Eye (tissue), 1 donor: Measurements from ENCODE around the gene SH3RF2.
"Not testable (repeated sequence)": the region's sequence is repeated elsewhere in the genome, so short reads cannot be mapped to it uniquely, and the experiment has no call there.

Experiments
- DNase-seq: peaks from one replicate; pipeline ENCODE4 v3.0.0-alpha.2; 2015

SH3RF2 gene, protein sequence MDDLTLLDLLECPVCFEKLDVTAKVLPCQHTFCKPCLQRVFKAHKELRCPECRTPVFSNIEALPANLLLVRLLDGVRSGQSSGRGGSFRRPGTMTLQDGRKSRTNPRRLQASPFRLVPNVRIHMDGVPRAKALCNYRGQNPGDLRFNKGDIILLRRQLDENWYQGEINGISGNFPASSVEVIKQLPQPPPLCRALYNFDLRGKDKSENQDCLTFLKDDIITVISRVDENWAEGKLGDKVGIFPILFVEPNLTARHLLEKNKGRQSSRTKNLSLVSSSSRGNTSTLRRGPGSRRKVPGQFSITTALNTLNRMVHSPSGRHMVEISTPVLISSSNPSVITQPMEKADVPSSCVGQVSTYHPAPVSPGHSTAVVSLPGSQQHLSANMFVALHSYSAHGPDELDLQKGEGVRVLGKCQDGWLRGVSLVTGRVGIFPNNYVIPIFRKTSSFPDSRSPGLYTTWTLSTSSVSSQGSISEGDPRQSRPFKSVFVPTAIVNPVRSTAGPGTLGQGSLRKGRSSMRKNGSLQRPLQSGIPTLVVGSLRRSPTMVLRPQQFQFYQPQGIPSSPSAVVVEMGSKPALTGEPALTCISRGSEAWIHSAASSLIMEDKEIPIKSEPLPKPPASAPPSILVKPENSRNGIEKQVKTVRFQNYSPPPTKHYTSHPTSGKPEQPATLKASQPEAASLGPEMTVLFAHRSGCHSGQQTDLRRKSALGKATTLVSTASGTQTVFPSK

DNA sequence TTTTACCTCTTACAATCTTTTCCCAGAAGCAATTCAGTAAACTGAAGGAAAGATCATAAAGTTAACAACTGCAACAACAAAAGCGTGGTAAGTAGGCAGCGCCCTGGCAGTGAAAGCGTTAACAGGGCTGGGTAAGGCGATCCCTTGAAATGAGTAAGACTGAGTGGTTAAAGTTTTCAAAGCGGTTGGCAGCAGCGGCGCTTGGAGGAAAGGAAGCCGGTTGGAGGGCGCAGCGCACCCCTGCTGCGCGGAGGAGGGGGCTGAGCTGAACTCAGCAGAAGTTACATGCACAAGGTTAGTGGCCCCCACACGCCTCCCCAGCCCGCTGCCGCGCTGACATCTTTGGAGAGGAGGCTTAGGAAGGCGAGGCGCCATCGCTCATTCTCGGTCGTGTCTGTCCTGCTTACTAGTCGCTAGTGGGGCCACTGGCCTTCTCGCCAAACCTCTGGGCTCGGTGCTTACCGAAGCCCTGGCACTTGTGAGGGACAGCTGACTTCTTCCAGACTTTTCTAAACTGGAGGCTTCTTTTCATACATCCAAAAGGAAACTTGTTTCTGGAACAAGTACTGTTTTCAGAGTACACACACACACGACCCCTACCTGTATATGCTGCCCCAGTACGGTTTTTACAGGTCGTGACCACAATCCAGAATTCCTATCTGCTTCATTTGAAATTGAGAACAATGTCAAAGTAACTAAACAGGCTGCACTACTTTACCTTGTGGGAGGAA, at the start of gene SH3RF2:
Gene SH3RF2 (plus strand): TSS at position 178 of the 731 bp plus-strand sequence. CDS start 1,351 bp downstream, outside the sequence.
- DNase-seq: peak; percentile 89

GRCh38 chr5:145887217-145887616, 49.2 kb upstream of the SH3RF2 start:
- no peak for DNase-seq

GRCh38 chr5:145887976-145888574, 48.3 kb upstream of the SH3RF2 start:
- peak; percentile 57 for DNase-seq

GRCh38 chr5:145889611-145890010, 46.8 kb upstream of the SH3RF2 start:
- no peak for DNase-seq

DNA sequence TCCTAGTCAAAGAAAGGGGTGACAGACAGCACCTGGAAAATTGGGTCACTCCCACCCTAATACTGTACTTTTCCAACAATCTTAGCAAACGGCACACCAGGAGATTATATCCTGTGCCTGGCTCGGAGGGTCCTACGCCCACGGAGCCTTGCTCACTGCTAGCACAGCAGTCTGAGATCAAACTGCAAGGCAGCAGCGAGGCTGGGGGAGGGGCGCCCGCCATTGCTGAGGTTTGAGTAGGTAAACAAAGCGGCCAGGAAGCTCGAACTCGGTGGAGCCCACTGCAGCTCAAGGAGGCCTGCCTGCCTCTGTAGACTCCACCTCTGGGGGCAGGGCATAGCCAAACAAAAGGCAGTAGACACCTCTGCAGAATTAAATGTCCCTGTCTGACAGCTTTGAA, 45.0 kb upstream of the SH3RF2 start:
- DNase-seq: not testable (repeated sequence)

DNA sequence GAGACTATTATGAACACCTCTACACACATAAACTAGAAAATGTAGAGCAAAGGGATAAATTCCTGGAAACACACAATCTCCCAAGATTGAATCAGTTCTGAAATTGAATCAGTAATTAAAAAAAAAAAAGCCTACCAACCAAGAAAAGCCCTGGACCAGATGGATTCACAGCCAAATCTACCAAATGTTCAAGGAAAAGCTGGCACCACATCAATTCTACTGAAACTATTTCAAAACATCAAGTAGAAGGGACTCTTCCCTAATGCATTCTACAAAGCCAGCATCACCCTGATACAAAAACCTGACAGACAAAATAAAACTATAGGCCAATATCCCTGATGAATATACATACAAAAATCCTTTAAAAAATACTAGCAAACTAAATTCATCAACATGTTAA, 38.2 kb upstream of the SH3RF2 start:
- no peak for DNase-seq

DNA sequence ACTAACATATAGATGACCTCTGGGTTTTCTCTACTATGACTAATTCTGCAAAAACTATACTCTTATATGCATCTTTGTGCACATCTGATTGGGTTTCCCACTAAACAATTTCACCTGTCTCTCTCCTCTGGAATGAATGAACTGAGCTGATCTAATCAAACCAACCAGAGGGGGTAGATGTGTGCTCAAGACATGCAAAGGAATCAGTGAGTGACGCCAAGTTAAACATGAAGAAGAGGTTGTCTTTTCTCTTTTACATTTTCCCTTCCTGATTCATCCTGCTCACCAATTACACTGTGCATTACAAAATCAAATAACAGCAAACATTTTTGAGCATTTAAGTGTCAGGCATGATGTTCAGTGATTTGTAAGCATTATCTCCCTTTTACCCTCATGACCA, 34.0 kb upstream of the SH3RF2 start:
- no peak for DNase-seq

DNA sequence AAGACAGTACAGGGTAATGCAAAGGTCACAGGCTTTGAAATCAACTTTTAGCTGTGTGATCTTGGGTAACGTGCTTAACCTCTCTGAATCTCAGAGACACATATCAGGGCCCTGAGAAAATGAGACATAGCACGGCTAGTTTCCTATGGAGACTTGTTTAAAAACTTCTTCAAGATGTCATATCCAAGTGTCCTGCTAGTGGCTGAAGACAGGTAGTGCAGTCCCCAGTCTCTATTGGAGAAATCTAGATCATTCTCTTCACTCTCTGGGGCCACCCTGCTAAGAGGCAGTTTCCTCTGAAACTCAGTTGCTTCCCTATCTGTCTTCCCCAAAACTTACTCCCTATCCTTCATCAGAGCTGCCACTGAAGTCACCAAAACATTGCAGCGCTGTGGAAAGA, 33.3 kb upstream of the SH3RF2 start:
- no peak for DNase-seq

DNA sequence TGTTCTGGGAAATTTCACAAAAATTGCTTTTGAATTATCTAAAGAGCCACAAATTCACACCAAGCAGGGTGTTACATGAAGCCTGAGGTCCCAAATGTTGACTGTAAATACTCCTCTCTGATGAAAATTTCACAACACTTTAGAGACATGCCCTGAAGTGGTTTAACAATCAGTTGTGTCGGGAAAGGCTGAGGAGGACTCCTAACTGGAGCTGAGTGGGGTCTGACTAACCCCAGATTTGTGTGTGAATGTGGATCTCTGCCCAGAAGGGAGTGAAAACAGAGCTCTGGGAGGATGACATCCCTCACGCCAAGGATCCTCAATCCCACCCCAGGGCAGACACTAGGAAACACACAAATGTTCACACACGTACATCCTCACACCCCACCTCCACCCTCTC, 32.5 kb upstream of the SH3RF2 start:
- no peak for DNase-seq

DNA sequence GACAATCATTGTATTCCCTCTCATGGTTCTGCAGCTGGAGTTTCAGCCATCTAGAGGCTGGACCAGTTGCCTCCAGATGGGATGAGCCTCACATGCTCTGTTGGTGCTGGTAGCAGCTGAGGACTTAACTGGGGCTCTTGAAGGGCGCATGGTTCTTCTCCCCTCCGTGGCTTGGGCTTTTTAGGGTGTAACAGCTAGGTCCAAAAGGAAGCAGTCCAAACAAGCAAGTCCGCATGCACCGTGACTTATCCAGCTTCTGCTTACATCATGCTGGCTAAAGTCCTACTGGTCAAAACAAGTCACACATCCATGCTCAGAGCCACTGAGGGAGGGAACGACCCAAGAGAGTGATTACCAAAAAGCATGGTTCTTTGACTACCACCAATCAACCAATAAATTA, 31.6 kb upstream of the SH3RF2 start:
- no peak for DNase-seq

DNA sequence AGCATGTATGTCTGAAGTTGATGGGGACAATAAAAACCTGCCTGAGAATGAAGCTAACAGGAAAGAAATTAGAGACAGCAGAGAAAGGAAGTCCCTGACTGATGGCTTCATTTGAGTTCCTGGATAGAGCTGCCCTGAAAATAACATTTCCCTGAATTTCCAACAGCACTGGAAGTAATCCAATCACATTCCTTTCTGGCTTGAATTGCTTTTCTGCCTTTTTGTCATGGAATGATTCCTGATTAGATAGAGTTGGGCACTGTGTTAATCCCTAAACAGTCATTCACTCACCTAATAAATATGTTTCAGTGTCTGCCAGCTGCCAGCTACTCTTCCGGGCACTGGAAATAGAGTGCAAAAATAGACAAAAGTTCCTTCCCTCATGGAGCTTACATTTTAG, 30.0 kb upstream of the SH3RF2 start:
- DNase-seq: no peak

DNA sequence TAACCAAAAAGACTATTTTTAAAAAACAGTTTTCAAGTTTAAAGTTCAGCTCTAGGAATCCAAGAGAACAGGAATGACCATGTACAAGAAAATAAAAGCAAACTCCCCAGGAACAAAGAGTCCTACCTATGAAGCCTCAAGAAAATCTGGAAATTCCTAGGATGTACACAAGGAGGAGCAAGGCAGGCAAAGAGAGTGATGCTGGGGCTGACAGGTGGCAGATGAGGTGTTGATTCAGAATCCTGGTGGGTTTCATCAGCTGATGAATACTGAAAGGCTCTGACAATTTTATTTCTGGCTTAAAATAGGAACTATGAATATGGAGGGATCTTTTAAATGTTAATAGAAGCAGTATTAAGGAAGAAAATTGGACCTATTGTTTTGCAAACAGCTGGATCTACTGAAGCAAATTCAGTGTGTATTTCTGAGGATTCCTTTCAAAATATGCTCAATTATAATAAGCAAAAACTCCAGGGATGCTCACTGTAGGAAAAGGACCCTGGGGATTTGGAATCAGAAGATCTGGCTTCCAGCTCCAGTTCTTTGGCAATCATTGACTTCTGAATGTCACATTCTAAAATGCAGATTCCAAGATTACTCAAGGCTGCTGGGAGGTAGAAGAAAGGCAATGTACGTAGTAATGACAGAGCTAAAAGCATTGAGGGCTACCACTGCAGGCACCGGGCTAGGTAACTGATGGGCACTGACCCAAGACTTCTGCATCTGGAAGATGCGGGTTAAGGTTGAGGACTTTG, 28.0 kb upstream of the SH3RF2 start:
- no peak for DNase-seq

GRCh38 chr5:145911164-145911563, 25.2 kb upstream of the SH3RF2 start:
- no peak for DNase-seq

DNA sequence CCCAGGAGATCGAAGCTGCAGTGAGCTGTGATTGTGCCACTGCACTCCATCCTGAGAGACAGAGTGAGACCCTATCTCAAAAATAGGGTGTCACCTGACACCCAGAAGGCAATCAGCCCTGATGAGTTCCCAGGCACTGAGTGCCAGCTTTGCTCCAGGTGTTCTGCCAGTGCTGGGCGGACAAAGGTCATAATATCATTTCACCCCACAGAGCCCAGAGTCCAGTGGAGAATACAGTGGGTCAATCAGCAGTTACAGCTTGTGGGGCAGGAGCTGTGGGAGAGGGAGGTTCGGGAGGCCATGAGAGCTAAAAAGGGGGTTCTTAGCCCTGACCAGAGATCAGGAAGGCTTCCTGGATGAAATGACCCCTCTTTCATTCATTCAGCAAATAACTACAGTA, 24.4 kb upstream of the SH3RF2 start:
- no peak for DNase-seq

DNA sequence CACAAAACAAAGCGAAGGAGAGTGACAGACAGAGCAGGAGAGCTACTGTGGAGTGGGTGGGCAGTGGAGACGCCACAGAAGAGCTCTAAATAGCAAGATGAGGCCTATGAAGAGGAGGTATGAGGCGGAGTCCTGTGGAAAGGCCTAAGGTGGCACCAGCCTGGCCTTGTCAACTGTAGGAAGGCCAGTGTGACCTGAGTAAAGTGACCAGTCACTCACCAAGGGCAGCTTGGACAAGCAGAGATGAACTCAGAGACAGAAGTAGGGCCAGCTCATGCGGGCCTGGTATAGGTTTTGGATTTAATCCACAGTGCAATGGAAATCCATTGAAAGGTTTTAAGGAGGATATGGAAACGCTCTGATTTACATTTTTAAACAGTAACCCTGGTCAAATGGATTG, 23.8 kb upstream of the SH3RF2 start:
- DNase-seq: no peak

GRCh38 chr5:145913701-145914100, 22.7 kb upstream of the SH3RF2 start:
- DNase-seq: no peak

- no peak for DNase-seq
Observed at GRCh38 chr5:145915970-145916638, 20.3 kb upstream of the SH3RF2 start.

GRCh38 chr5:145917288-145917687, 19.1 kb upstream of the SH3RF2 start:
- DNase-seq: no peak

GRCh38 chr5:145918397-145918796, 18.0 kb upstream of the SH3RF2 start:
- no peak for DNase-seq

DNA sequence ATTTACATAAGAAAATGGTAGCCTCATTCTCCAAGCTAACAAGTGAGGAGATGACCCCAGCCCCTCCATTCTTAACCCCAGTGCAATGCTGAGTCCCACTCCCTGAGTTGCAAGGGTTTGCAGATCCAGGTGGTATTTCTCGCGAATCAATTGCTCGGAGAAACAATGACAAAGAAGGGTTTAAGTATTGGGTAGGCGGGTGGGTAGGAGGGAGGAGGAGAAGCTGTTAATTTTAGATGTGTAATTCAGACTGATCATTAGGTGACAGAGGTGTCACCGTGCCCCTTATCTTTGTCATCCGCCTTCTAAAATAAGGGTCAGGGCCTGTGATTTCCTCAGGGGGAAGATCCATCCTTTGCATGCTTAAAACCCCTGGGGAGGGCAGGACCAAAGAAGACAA, 17.0 kb upstream of the SH3RF2 start:
- DNase-seq: no peak

DNA sequence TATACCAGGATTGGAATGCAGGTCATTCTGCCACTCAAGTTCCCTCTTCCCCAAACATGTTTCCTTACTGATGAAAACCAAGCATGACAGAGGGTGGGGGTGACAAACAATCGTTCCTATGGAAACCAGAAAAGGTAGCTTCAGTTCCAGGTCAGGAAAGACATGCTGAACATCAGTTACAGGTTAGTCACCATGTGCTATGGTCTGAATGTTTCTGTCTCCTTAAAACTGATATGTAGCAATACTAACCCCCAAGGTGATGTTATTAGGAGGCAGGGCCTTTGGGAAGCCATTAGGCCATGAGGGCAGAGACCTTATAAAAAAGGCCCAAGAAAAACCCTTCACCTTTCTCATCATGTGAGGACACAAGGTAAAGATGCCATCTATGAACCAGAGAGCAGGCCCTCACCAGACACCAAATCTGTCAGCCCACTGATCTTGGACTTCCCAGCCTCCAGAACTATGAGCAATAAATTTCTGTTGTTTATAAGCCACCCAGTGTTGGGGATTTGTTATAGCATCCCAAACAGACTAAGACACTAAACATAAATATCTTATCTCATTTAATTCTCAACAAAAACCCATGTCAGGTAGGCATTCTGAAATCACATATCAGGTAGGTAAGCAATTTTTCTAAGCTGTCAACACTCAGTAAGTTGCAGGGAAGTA, 15.7 kb upstream of the SH3RF2 start:
- no peak for DNase-seq
